ENCODE results near the gene CEMIP. TPM values are rescaled to one million over a fixed set of nuclear protein-coding genes. Genes with fewer than 3 reads are reported as not detected.

The CEMIP gene
- total and polyA plus RNA-seq, 2 of the 8 experiments (the other 6 are each of a cell fraction or from before 2014, with no cell fraction given) = 0.11 to 0.60 TPM

- CTCF ChIA-PET (ENCODE audit: partially characterized antibody) = interaction anchor here (0.6 to 8.3 kb wide), 30 partner anchors 10 to 466 kb away, joined by 3 to 133 read pairs (median 9); partner anchors contain the start of gene ABHD17C
- no peak overlapping the region for H2BK5ac ChIP-seq (ENCODE audit: low read depth, low read length)
- FAIRE-seq = no peak
These were observed 3.8 kb upstream of the CEMIP start for GRCh38 chr15:80775338-80775737.

More at GRCh38 chr15:80775338-80775737, 3.8 kb upstream of the CEMIP start:
- H2BK120ac ChIP-seq (replicated peaks; ENCODE audit: low read depth, low read length) = no peak overlapping the region
- no peak overlapping the region for H3K14ac ChIP-seq (ENCODE audit: insufficient read length)
- no peak for DNase-seq (ENCODE audit: low read depth in 1 of 2, low spot score in 2 of 2)
- no peak overlapping the region for H2AFZ ChIP-seq (ENCODE audit: low read length)
- no peak overlapping the region for H4K8ac ChIP-seq (ENCODE audit: extremely low read depth, insufficient read depth, low read length)
- no peak overlapping the region for H2BK12ac ChIP-seq (ENCODE audit: low read depth, low read length)
- H4K5ac ChIP-seq (ENCODE audit: insufficient read length, low read depth, low read length) = no peak overlapping the region
- peaks cover 0 to 5% of the 10 kb centered on the region in 2 experiments for H4K20me1 ChIP-seq (replicated peaks in 1 of 2; ENCODE audit: control insufficient read depth in 1 of 2, insufficient read depth in 2 of 2, low read length in 2 of 2)
- no peak overlapping the region for H3K18ac ChIP-seq (ENCODE audit: extremely low read depth, low read length)
- TF ChIP-seq SAP30 (IDR thresholded peaks at IDR 0.05; ENCODE audit: insufficient read depth, insufficient replicate concordance, low read length) = no peak
- no peak for TF ChIP-seq RFX5 (IDR thresholded peaks at IDR 0.05; ENCODE audit: borderline replicate concordance, low read depth, low read length)
- TF ChIP-seq CBX5 (IDR thresholded peaks at IDR 0.05; ENCODE audit: low read depth, low read length) = no peak
- TF ChIP-seq NRF1 (IDR thresholded peaks at IDR 0.05; ENCODE audit: low read depth, low read length) = no peak
- no peak for TF ChIP-seq SIRT6 (IDR thresholded peaks at IDR 0.05; ENCODE audit: low read length)
- TF ChIP-seq EP300 (IDR thresholded peaks at IDR 0.05; ENCODE audit: borderline replicate concordance in 1 of 2, low read depth in 2 of 2, low read length in 2 of 2) = no peak
- no peak for TF ChIP-seq RBBP5 (IDR thresholded peaks at IDR 0.05; ENCODE audit: borderline replicate concordance, low read depth, low read length)
- TF ChIP-seq CBX8 (IDR thresholded peaks at IDR 0.05; ENCODE audit: borderline replicate concordance, low read depth, low read length) = no peak
- TF ChIP-seq YY1 (IDR thresholded peaks at IDR 0.05; ENCODE audit: low read depth, low read length) = no peak
- no peak for TF ChIP-seq JUN (IDR thresholded peaks at IDR 0.05; ENCODE audit: low read depth, low read length)
- no peak for TF ChIP-seq HDAC6 (IDR thresholded peaks at IDR 0.05; ENCODE audit: low read depth, low read length)
- no peak for TF ChIP-seq SIX5 (IDR thresholded peaks at IDR 0.05; ENCODE audit: low read depth, low read length)
- TF ChIP-seq SUZ12 (IDR thresholded peaks at IDR 0.05; ENCODE audit: low read length) = no peak
- H3K9ac ChIP-seq (replicated peaks in 1 of 4; ENCODE audit: extremely low read depth in 1 of 4, low read depth in 3 of 4, low read length in 3 of 4) = no peak overlapping the region
- H3K23ac ChIP-seq (ENCODE audit: insufficient read length) = no peak overlapping the region
- H3K36me3 ChIP-seq (ENCODE audit: control insufficient read depth in 2 of 4, insufficient read depth in 4 of 4, low read length in 3 of 4) = no peaks in the 10 kb centered on the region
- H4K91ac ChIP-seq (replicated peaks; ENCODE audit: insufficient read length, low read length) = no peak overlapping the region
- 97% methylated on average over 3 of the region's 3 CpGs; no CpG with 5 or more reads in 1 of the 2 experiments for WGBS, 2 experiments (ENCODE audit: extremely low coverage in 1 of 2, insufficient coverage in 1 of 2, insufficient read length in 1 of 2, insufficient replicate concordance in 2 of 2, low coverage in 1 of 2, low lambda C conversion rate in 2 of 2, missing lambda C conversion rate in 1 of 2)
- no peak overlapping the region for H2BK20ac ChIP-seq (ENCODE audit: low read length)
- H2BK15ac ChIP-seq (ENCODE audit: low read length) = no peak overlapping the region
- H3K4me3 ChIP-seq (ENCODE audit: extremely low read depth in 1 of 4, insufficient read depth in 2 of 4, low read depth in 3 of 4, low read length in 4 of 4) = no peak overlapping the region
- no peaks in the 10 kb centered on the region for H3K9me3 ChIP-seq (ENCODE audit: insufficient read depth in 2 of 2, low read depth in 1 of 2, low read length in 1 of 2)
- H3K4ac ChIP-seq (replicated peaks; ENCODE audit: insufficient read length, low read depth, low read length) = no peak overlapping the region
- H3K23me2 ChIP-seq (ENCODE audit: low read depth, low read length) = peaks cover 13% of the 10 kb centered on the region
- H3K79me2 ChIP-seq (ENCODE audit: control insufficient read depth in 1 of 2, insufficient read depth in 2 of 2, low read length in 2 of 2) = no peaks in the 10 kb centered on the region
- no peaks in the 10 kb centered on the region for H3K79me1 ChIP-seq (ENCODE audit: low read depth, low read length)
- H2AK5ac ChIP-seq (ENCODE audit: low read depth, low read length) = no peak overlapping the region
- H3K27ac ChIP-seq (ENCODE audit: low read depth, low read length) = no peak overlapping the region
- H3K27me3 ChIP-seq (replicated peaks in 1 of 4; ENCODE audit: control insufficient read depth in 3 of 4, extremely low read depth in 1 of 4, insufficient read depth in 3 of 4, low read length in 3 of 4) = peaks cover 4 to 29% (median 26%) of the 10 kb centered on the region in 4 experiments
- no peak overlapping the region for H3K4me2 ChIP-seq (ENCODE audit: insufficient read depth in 1 of 2, low read depth in 2 of 2, low read length in 2 of 2)
- no peak overlapping the region for H3K56ac ChIP-seq (replicated peaks; ENCODE audit: insufficient read length, low read depth, low read length)
- peaks cover 0 to 7% (median 4%) of the 10 kb centered on the region in 4 experiments; a peak in 5 of 7 replicates for H3K4me1 ChIP-seq (replicated peaks in 1 of 4; ENCODE audit: control insufficient read depth in 3 of 4, insufficient read depth in 4 of 4, low read length in 3 of 4)
- POLR2A ChIA-PET (ENCODE audit: partially characterized antibody) = no interaction called here
